HepG2 (cell line): ENCODE data around the gene CNTD1. TPM values are rescaled to one million over a fixed set of nuclear protein-coding genes. Genes with fewer than 3 reads are reported as not detected.

Experiments
- ATAC-seq: fragments of 200-7000 bp; cut with Tn5 transposase; 3 replicates; pipeline ENCODE4 v1.9.1; 2020; ENCODE audit warnings: mild to moderate bottlenecking, moderate library complexity
- BruUV-seq: library from RNA; stranded (reverse); fragments of 400-500 nt; replicated peaks from 2 replicates; lab custom pipeline; 2021; lab: Mats Ljungman, UMichigan
- CTCF ChIA-PET: fragments of 300-600 bp; formaldehyde crosslinking; extraction: SDS; loops from one replicate; lab custom pipeline; 2021; ENCODE audit warnings: low total read pairs, inconsistent platforms, low intra/inter-chr PET ratio; lab: Yijun Ruan, JAX
- POLR2A ChIA-PET: fragments of 350-600 bp; sonication (Branson Sonifier 250); formaldehyde crosslinking; loops from one replicate; lab custom pipeline; 2020; ENCODE audit warnings: antibody characterized with exemption, inconsistent platforms; lab: Yijun Ruan, JAX
- DNase-seq: peaks from one replicate; pipeline ENCODE4 v3.0.0-alpha.2; 2015; ENCODE audit warnings: low spot score
- FAIRE-seq: peaks from 3 replicates; lab custom pipeline; 2011; peaks lifted over from hg19 to GRCh38; lab: Jason Lieb, UNC
- H2AFZ ChIP-seq: one replicate; pipeline ENCODE4 v1.6.1; 2011; ENCODE audit warnings: low read length, inconsistent platforms
- H3K27ac ChIP-seq: fragments of 300-600 bp; 3 replicates; pipeline ENCODE4 v1.8.0; 2011; ENCODE audit warnings: mixed run types, mild to moderate bottlenecking, mixed read lengths, low read length, inconsistent platforms; ENCODE audit not compliant: insufficient read depth; ENCODE audit errors: extremely low read length
- H3K27me3 ChIP-seq, 2 experiments: fragments of 200-600 bp in 1 of 2; 2 replicates in 1 of 2; 3 replicates in 1 of 2; pipeline versions ENCODE4 v1.6.0 to v1.8.0; 2011; ENCODE audit warnings: low read length in 2 of 2, mild to moderate bottlenecking in 2 of 2, moderate library complexity in 2 of 2, inconsistent platforms in 1 of 2; ENCODE audit not compliant: insufficient read depth in 2 of 2, control insufficient read depth in 1 of 2
- H3K36me3 ChIP-seq, 2 experiments: fragments of 200-600 bp in 1 of 2; replicated peaks in 1 of 2; 2 replicates in 1 of 2; 3 replicates in 1 of 2; pipeline versions ENCODE4 v1.5.1 to v1.8.0; 2011; ENCODE audit warnings: low read length in 2 of 2, inconsistent platforms in 1 of 2; ENCODE audit not compliant: insufficient read depth in 2 of 2, control insufficient read depth in 1 of 2
- H3K4me1 ChIP-seq: 2 replicates; pipeline ENCODE4 v1.5.1; 2012; ENCODE audit warnings: low read length, inconsistent platforms; ENCODE audit not compliant: insufficient read depth
- H3K4me2 ChIP-seq: 2 replicates; pipeline ENCODE4 v1.6.0; 2011; ENCODE audit warnings: low read depth, low read length, inconsistent platforms
- H3K4me3 ChIP-seq, 3 experiments: fragments of 200-600 bp in 1 of 3; sonication (generic), shearing (Covaris generic) in 1 of 3; replicated peaks in 1 of 3; 2 replicates each; pipeline ENCODE4 v1.5.1; 2011 to 2016; ENCODE audit warnings: low read length in 3 of 3, inconsistent platforms in 2 of 3, low read depth in 2 of 3, mild to moderate bottlenecking in 2 of 3, control low read depth in 1 of 3, mixed read lengths in 1 of 3; ENCODE audit not compliant: insufficient read depth in 1 of 3
- H3K79me2 ChIP-seq: one replicate; pipeline ENCODE4 v1.6.1; 2011; ENCODE audit warnings: low read length, inconsistent platforms; ENCODE audit not compliant: insufficient read depth
- H3K9ac ChIP-seq: 2 replicates; pipeline ENCODE4 v1.6.0; 2011; ENCODE audit warnings: mild to moderate bottlenecking, low read depth, low read length, inconsistent platforms; ENCODE audit not compliant: insufficient read depth
- H3K9me3 ChIP-seq: 2 replicates; pipeline ENCODE4 v1.5.1; 2012; ENCODE audit warnings: mild to moderate bottlenecking, low read length
- H4K20me1 ChIP-seq: 2 replicates; pipeline ENCODE4 v1.6.0; 2011; ENCODE audit warnings: inconsistent platforms, mild to moderate bottlenecking, low read length, moderate library complexity; ENCODE audit not compliant: insufficient read depth
- GATAD1 ChIP-seq: IDR thresholded peaks from 2 replicates; pipeline ENCODE4 v1.6.1; 2016; ENCODE audit warnings: missing genetic modification reagents, missing compliant biosample characterization
- NCOA1 ChIP-seq: sonication (generic); formaldehyde crosslinking; IDR thresholded peaks from 2 replicates; pipeline ENCODE4 v1.9.0; 2021; ENCODE audit warnings: missing genetic modification reagents
- REL ChIP-seq: sonication (generic); formaldehyde crosslinking; conservative IDR thresholded peaks from 2 replicates; pipeline ENCODE4 v1.8.0; 2022; ENCODE audit warnings: mild to moderate bottlenecking, missing genetic modification reagents, moderate library complexity
- TMF1 ChIP-seq: sonication (generic); formaldehyde crosslinking; IDR thresholded peaks from 2 replicates; pipeline ENCODE4 v1.8.1; 2022; ENCODE audit warnings: low read depth, missing genetic modification reagents
- ZNF34 ChIP-seq: sonication (generic); formaldehyde crosslinking; IDR thresholded peaks from 2 replicates; pipeline ENCODE4 v1.4.0; 2020; ENCODE audit warnings: mild to moderate bottlenecking, missing genetic modification reagents, borderline replicate concordance
- WGBS: methylation state at CpG from one replicate; pipeline ENCODE4 v1.1.6; 2017; ENCODE audit warnings: low lambda C conversion rate; 5-methylcytosine and 5-hydroxymethylcytosine counted together
- in situ Hi-C: cut with HindIII; loops from 2 replicates; pipeline ENCODE4 v1.10.0; 2017; ENCODE audit warnings: low pct_unique_long_range_greater_than_20kb; ENCODE audit not compliant: extremely low pct_ligation_motif_present
- intact Hi-C: fragments of 100-400 bp; cut with micrococcal nuclease; formaldehyde crosslinking; loops from one replicate; pipeline ENCODE4 v1.10.0; 2022; ENCODE audit not compliant: unreplicated experiment
- polyA plus RNA-seq, 8 experiments: library from polyadenylated mRNA; depleted of rRNA in 3 of 8; stranded (reverse) in 7 of 8; unstranded in 1 of 8; fragments of >200 nt; fragmentation: Illumina TruSeq in 4 of 8; extraction: Trizol in 4 of 8; gene quantifications; 2 replicates each; pipeline versions ENCODE4 v1.2.1 to v1.2.3, GENCODE V29; 2011 to 2016; ENCODE audit warnings: low read depth in 4 of 8, missing spikeins in 1 of 8, mixed read lengths in 1 of 8; ENCODE audit not compliant: insufficient read depth in 1 of 8
- total RNA-seq, 5 experiments: library from RNA; depleted of rRNA; stranded (reverse); fragments of >200 nt; fragmentation: Illumina TruSeq; extraction: Trizol; gene quantifications; 2 replicates each; pipeline ENCODE4 v1.2.3, GENCODE V29; 2016; ENCODE audit warnings: low read depth in 1 of 5
- TF ChIP-seq, protein P1 (sequence below): sonication (generic); formaldehyde crosslinking; IDR thresholded peaks from 2 replicates; pipeline ENCODE4 v1.8.0; 2022; ENCODE audit warnings: missing genetic modification reagents, mild to moderate bottlenecking, moderate library complexity, borderline replicate concordance
- TF ChIP-seq, protein P2 (sequence below): sonication (generic); formaldehyde crosslinking; IDR thresholded peaks from 2 replicates; pipeline ENCODE4 v1.4.0; 2020; ENCODE audit warnings: missing genetic modification reagents
- TF ChIP-seq, protein P3 (sequence below): sonication (generic); formaldehyde crosslinking; conservative IDR thresholded peaks from 2 replicates; pipeline ENCODE4 v1.4.0; 2020; ENCODE audit warnings: missing genetic modification reagents
- TF ChIP-seq, protein P4 (sequence below): fragments of 450-650 bp; IDR thresholded peaks from 2 replicates; pipeline ENCODE4 v1.6.1; 2017; ENCODE audit warnings: mild to moderate bottlenecking
- TF ChIP-seq, protein P5 (sequence below): sonication (generic); formaldehyde crosslinking; IDR thresholded peaks from 2 replicates; pipeline ENCODE4 v1.4.0; 2020; ENCODE audit warnings: missing genetic modification reagents

The CNTD1 gene
- total and polyA plus RNA-seq, 2 of the 13 experiments (the other 11 are each of a cell fraction or from before 2014, with no cell fraction given): 0.11 to 0.15 TPM

DNA sequence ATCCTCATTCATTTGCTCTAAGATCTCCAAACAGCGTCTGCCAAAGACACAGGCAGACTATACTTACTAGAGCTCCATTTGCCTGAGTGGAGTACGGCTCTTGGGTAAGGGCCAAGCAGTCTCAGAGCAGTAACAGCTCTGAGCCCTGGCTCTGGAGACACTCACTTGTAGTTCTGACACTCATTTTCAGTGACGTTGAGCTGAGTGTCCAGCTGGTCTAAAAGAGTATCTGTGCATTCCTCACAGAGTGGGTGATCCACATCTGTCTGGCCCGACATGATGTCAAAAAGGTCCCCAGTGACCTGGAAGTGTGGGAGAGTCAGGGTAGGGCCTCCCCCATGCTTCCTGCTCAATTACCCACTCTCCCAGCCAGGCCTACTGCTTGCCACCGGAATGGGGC, 19.7 kb downstream of the CNTD1 start:
- peaks cover 0 to under 1% of the 10 kb centered on the region in 2 experiments; a peak in 1 of 5 replicates for H3K27me3 ChIP-seq
- CTCF ChIA-PET: no interaction called here
- no peak overlapping the region for H3K4me3 ChIP-seq
- in situ Hi-C loops: no loop called here
- POLR2A ChIA-PET: interaction anchor here (0.6 to 4.6 kb wide), 3 partner anchors 14 to 21 kb away, joined by 4 to 29 read pairs (median 8); partner anchors contain the start of genes CNTD1 and COA3
- no TSS peak for BruUV-seq
- FAIRE-seq: no peak
- no peaks in the 10 kb centered on the region for H4K20me1 ChIP-seq
- H3K79me2 ChIP-seq: peaks cover 13% of the 10 kb centered on the region
- DNase-seq: no peak
- no peak overlapping the region for H3K9ac ChIP-seq
- H3K4me1 ChIP-seq: peaks cover 27% of the 10 kb centered on the region
- H2AFZ ChIP-seq: no peak overlapping the region
- no peak for ATAC-seq
- H3K9me3 ChIP-seq: no peaks in the 10 kb centered on the region
- intact Hi-C loops: no loop called here
- H3K4me2 ChIP-seq: no peak overlapping the region
- H3K27ac ChIP-seq: no peak overlapping the region
- H3K36me3 ChIP-seq: peaks cover 49 to 72% of the 10 kb centered on the region in 2 experiments
- 99% methylated on average over 5 of the region's 5 CpGs for WGBS
- TF ChIP-seq, protein P1, sequence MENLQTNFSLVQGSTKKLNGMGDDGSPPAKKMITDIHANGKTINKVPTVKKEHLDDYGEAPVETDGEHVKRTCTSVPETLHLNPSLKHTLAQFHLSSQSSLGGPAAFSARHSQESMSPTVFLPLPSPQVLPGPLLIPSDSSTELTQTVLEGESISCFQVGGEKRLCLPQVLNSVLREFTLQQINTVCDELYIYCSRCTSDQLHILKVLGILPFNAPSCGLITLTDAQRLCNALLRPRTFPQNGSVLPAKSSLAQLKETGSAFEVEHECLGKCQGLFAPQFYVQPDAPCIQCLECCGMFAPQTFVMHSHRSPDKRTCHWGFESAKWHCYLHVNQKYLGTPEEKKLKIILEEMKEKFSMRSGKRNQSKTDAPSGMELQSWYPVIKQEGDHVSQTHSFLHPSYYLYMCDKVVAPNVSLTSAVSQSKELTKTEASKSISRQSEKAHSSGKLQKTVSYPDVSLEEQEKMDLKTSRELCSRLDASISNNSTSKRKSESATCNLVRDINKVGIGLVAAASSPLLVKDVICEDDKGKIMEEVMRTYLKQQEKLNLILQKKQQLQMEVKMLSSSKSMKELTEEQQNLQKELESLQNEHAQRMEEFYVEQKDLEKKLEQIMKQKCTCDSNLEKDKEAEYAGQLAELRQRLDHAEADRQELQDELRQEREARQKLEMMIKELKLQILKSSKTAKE (CRISPR knock-in tag): no peak
- TF ChIP-seq NCOA1 (CRISPR knock-in tag) (no peak), REL (CRISPR knock-in tag) (no peak), TMF1 (CRISPR knock-in tag) (no peak), ZNF34 (CRISPR knock-in tag) (no peak), GATAD1 (CRISPR knock-in tag) (no peak)
- TF ChIP-seq, protein P2, sequence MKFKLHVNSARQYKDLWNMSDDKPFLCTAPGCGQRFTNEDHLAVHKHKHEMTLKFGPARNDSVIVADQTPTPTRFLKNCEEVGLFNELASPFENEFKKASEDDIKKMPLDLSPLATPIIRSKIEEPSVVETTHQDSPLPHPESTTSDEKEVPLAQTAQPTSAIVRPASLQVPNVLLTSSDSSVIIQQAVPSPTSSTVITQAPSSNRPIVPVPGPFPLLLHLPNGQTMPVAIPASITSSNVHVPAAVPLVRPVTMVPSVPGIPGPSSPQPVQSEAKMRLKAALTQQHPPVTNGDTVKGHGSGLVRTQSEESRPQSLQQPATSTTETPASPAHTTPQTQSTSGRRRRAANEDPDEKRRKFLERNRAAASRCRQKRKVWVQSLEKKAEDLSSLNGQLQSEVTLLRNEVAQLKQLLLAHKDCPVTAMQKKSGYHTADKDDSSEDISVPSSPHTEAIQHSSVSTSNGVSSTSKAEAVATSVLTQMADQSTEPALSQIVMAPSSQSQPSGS: no peak
- TF ChIP-seq, protein P3, sequence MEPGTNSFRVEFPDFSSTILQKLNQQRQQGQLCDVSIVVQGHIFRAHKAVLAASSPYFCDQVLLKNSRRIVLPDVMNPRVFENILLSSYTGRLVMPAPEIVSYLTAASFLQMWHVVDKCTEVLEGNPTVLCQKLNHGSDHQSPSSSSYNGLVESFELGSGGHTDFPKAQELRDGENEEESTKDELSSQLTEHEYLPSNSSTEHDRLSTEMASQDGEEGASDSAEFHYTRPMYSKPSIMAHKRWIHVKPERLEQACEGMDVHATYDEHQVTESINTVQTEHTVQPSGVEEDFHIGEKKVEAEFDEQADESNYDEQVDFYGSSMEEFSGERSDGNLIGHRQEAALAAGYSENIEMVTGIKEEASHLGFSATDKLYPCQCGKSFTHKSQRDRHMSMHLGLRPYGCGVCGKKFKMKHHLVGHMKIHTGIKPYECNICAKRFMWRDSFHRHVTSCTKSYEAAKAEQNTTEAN (CRISPR knock-in tag): no peak
- TF ChIP-seq, protein P4, sequence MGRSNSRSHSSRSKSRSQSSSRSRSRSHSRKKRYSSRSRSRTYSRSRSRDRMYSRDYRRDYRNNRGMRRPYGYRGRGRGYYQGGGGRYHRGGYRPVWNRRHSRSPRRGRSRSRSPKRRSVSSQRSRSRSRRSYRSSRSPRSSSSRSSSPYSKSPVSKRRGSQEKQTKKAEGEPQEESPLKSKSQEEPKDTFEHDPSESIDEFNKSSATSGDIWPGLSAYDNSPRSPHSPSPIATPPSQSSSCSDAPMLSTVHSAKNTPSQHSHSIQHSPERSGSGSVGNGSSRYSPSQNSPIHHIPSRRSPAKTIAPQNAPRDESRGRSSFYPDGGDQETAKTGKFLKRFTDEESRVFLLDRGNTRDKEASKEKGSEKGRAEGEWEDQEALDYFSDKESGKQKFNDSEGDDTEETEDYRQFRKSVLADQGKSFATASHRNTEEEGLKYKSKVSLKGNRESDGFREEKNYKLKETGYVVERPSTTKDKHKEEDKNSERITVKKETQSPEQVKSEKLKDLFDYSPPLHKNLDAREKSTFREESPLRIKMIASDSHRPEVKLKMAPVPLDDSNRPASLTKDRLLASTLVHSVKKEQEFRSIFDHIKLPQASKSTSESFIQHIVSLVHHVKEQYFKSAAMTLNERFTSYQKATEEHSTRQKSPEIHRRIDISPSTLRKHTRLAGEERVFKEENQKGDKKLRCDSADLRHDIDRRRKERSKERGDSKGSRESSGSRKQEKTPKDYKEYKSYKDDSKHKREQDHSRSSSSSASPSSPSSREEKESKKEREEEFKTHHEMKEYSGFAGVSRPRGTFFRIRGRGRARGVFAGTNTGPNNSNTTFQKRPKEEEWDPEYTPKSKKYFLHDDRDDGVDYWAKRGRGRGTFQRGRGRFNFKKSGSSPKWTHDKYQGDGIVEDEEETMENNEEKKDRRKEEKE: no peak
- TF ChIP-seq, protein P5, sequence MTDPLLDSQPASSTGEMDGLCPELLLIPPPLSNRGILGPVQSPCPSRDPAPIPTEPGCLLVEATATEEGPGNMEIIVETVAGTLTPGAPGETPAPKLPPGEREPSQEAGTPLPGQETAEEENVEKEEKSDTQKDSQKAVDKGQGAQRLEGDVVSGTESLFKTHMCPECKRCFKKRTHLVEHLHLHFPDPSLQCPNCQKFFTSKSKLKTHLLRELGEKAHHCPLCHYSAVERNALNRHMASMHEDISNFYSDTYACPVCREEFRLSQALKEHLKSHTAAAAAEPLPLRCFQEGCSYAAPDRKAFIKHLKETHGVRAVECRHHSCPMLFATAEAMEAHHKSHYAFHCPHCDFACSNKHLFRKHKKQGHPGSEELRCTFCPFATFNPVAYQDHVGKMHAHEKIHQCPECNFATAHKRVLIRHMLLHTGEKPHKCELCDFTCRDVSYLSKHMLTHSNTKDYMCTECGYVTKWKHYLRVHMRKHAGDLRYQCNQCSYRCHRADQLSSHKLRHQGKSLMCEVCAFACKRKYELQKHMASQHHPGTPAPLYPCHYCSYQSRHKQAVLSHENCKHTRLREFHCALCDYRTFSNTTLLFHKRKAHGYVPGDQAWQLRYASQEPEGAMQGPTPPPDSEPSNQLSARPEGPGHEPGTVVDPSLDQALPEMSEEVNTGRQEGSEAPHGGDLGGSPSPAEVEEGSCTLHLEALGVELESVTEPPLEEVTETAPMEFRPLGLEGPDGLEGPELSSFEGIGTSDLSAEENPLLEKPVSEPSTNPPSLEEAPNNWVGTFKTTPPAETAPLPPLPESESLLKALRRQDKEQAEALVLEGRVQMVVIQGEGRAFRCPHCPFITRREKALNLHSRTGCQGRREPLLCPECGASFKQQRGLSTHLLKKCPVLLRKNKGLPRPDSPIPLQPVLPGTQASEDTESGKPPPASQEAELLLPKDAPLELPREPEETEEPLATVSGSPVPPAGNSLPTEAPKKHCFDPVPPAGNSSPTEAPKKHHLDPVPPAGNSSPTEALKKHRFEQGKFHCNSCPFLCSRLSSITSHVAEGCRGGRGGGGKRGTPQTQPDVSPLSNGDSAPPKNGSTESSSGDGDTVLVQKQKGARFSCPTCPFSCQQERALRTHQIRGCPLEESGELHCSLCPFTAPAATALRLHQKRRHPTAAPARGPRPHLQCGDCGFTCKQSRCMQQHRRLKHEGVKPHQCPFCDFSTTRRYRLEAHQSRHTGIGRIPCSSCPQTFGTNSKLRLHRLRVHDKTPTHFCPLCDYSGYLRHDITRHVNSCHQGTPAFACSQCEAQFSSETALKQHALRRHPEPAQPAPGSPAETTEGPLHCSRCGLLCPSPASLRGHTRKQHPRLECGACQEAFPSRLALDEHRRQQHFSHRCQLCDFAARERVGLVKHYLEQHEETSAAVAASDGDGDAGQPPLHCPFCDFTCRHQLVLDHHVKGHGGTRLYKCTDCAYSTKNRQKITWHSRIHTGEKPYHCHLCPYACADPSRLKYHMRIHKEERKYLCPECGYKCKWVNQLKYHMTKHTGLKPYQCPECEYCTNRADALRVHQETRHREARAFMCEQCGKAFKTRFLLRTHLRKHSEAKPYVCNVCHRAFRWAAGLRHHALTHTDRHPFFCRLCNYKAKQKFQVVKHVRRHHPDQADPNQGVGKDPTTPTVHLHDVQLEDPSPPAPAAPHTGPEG: no peak
